ENCODE data around the gene KY.

Gene KY

GRCh38 chr3:134603956-134604355 lies 46.9 kb downstream of the KY start:
- TF ChIP-seq FOXP2 (optimal IDR thresholded peaks at IDR 0.05; ENCODE audit: borderline replicate concordance, extremely low read depth, extremely low read length, insufficient read depth) (no peak), SIN3A (IDR thresholded peaks at IDR 0.05; ENCODE audit: borderline replicate concordance, insufficient read depth, low read length) (no peak), TAF1 (IDR thresholded peaks at IDR 0.05; ENCODE audit: borderline replicate concordance, insufficient read depth, low read length) (no peak), POLR2AphosphoS5 (IDR thresholded peaks at IDR 0.05; ENCODE audit: low read depth, low read length) (no peak), REST (IDR thresholded peaks at IDR 0.05; ENCODE audit: insufficient read depth in 1 of 2, low read depth in 2 of 2, low read length in 2 of 2) (no peak)

GRCh38 chr3:134603480-134603879 lies 47.3 kb downstream of the KY start:
- TF ChIP-seq POLR2AphosphoS5 (IDR thresholded peaks at IDR 0.05; ENCODE audit: low read depth, low read length) (no peak), TAF1 (IDR thresholded peaks at IDR 0.05; ENCODE audit: borderline replicate concordance, insufficient read depth, low read length) (no peak), REST (IDR thresholded peaks at IDR 0.05; ENCODE audit: insufficient read depth in 1 of 2, low read depth in 2 of 2, low read length in 2 of 2) (no peak), FOXP2 (optimal IDR thresholded peaks at IDR 0.05; ENCODE audit: borderline replicate concordance, extremely low read depth, extremely low read length, insufficient read depth) (no peak), SIN3A (IDR thresholded peaks at IDR 0.05; ENCODE audit: borderline replicate concordance, insufficient read depth, low read length) (no peak)

GRCh38 chr3:134602440-134602814 lies 48.4 kb downstream of the KY start:
- TF ChIP-seq SIN3A (IDR thresholded peaks at IDR 0.05; ENCODE audit: borderline replicate concordance, insufficient read depth, low read length) = no peak
- no peak for TF ChIP-seq POLR2AphosphoS5 (IDR thresholded peaks at IDR 0.05; ENCODE audit: low read depth, low read length)
- TF ChIP-seq TAF1 (IDR thresholded peaks at IDR 0.05; ENCODE audit: borderline replicate concordance, insufficient read depth, low read length) = no peak
- TF ChIP-seq REST (IDR thresholded peaks at IDR 0.05; ENCODE audit: insufficient read depth in 1 of 2, low read depth in 2 of 2, low read length in 2 of 2) = no peak
- TF ChIP-seq FOXP2 (optimal IDR thresholded peaks at IDR 0.05; ENCODE audit: borderline replicate concordance, extremely low read depth, extremely low read length, insufficient read depth) = no peak

- no peak for TF ChIP-seq POLR2AphosphoS5 (IDR thresholded peaks at IDR 0.05; ENCODE audit: low read depth, low read length)
- no peak for TF ChIP-seq FOXP2 (optimal IDR thresholded peaks at IDR 0.05; ENCODE audit: borderline replicate concordance, extremely low read depth, extremely low read length, insufficient read depth)
- TF ChIP-seq REST (IDR thresholded peaks at IDR 0.05; ENCODE audit: insufficient read depth in 1 of 2, low read depth in 2 of 2, low read length in 2 of 2) = no peak
- TF ChIP-seq SIN3A (IDR thresholded peaks at IDR 0.05; ENCODE audit: borderline replicate concordance, insufficient read depth, low read length) = no peak
- TF ChIP-seq TAF1 (IDR thresholded peaks at IDR 0.05; ENCODE audit: borderline replicate concordance, insufficient read depth, low read length) = no peak
Observed at GRCh38 chr3:134601539-134602439, 49.0 kb downstream of the KY start.
